H9 (cell line): Measurements from ENCODE around the gene SYNRG. TPM values are rescaled to one million over a fixed set of nuclear protein-coding genes. Genes with fewer than 3 reads are reported as not detected.

Experiments
- DNase-seq: peaks from one replicate; pipeline ENCODE4 v3.0.0-alpha.2; 2017
- H2AFZ ChIP-seq: one replicate; pipeline ENCODE4 v1.6.1; 2013; ENCODE audit warnings: mild to moderate bottlenecking, low read length, control low read depth, moderate library complexity
- H2AK5ac ChIP-seq: 2 replicates; pipeline ENCODE4 v1.6.1; 2013; ENCODE audit warnings: low read length, control low read depth, mixed read lengths; ENCODE audit not compliant: insufficient read length
- H2BK120ac ChIP-seq: one replicate; pipeline ENCODE4 v1.6.1; 2013; ENCODE audit warnings: low read depth, mild to moderate bottlenecking, low read length, control low read depth, inconsistent platforms; ENCODE audit not compliant: poor library complexity, severe bottlenecking
- H2BK12ac ChIP-seq: 2 replicates; pipeline ENCODE4 v1.6.1; 2013; ENCODE audit warnings: low read length, control low read depth, mixed read lengths, low read depth; ENCODE audit not compliant: insufficient read length
- H2BK15ac ChIP-seq: 2 replicates; pipeline ENCODE4 v1.6.1; 2013; ENCODE audit warnings: low read depth, low read length, control low read depth
- H2BK20ac ChIP-seq: one replicate; pipeline ENCODE4 v1.6.1; 2013; ENCODE audit warnings: low read depth, mild to moderate bottlenecking, low read length, control low read depth, inconsistent platforms; ENCODE audit not compliant: poor library complexity, severe bottlenecking
- H2BK5ac ChIP-seq: 2 replicates; pipeline ENCODE4 v1.6.1; 2013; ENCODE audit warnings: low read length, control low read depth, mixed read lengths; ENCODE audit not compliant: insufficient read length
- H3K14ac ChIP-seq: 2 replicates; pipeline ENCODE4 v1.6.1; 2013; ENCODE audit warnings: low read length, control low read depth; ENCODE audit not compliant: insufficient read depth
- H3K18ac ChIP-seq: 2 replicates; pipeline ENCODE4 v1.6.1; 2013; ENCODE audit warnings: low read depth, mild to moderate bottlenecking, mixed read lengths, low read length, control low read depth; ENCODE audit not compliant: insufficient read length
- H3K23ac ChIP-seq: 2 replicates; pipeline ENCODE4 v1.6.1; 2013; ENCODE audit warnings: low read length, control low read depth, mixed read lengths, low read depth; ENCODE audit not compliant: insufficient read length
- H3K23me2 ChIP-seq: 2 replicates; pipeline ENCODE4 v1.6.1; 2013; ENCODE audit warnings: low read depth, mild to moderate bottlenecking, mixed read lengths, low read length, control low read depth; ENCODE audit not compliant: insufficient read length, poor library complexity, severe bottlenecking
- H3K27ac ChIP-seq: 2 replicates; pipeline ENCODE4 v1.5.1; 2013; ENCODE audit warnings: low read length, control low read depth, mixed read lengths, low read depth; ENCODE audit not compliant: insufficient read length
- H3K27me3 ChIP-seq: 2 replicates; pipeline ENCODE4 v1.6.1; 2013; ENCODE audit warnings: low read length, control low read depth, inconsistent platforms; ENCODE audit not compliant: insufficient read depth
- H3K4ac ChIP-seq: 2 replicates; pipeline ENCODE4 v1.6.1; 2013; ENCODE audit warnings: low read depth, mild to moderate bottlenecking, control low read depth, inconsistent platforms, low read length, moderate library complexity
- H3K4me1 ChIP-seq: 2 replicates; pipeline ENCODE4 v1.6.1; 2013; ENCODE audit warnings: low read length, control low read depth, inconsistent platforms; ENCODE audit not compliant: insufficient read depth
- H3K4me2 ChIP-seq: 2 replicates; pipeline ENCODE4 v1.6.1; 2013; ENCODE audit warnings: low read length, control low read depth, mixed read lengths; ENCODE audit not compliant: insufficient read length, insufficient read depth
- H3K56ac ChIP-seq: 2 replicates; pipeline ENCODE4 v1.6.1; 2013; ENCODE audit warnings: low read depth, mild to moderate bottlenecking, mixed read lengths, low read length, control low read depth; ENCODE audit not compliant: insufficient read length
- H3K79me1 ChIP-seq: 2 replicates; pipeline ENCODE4 v1.6.1; 2013; ENCODE audit warnings: low read depth, mild to moderate bottlenecking, moderate library complexity, low read length, control low read depth, inconsistent platforms; ENCODE audit not compliant: insufficient read depth, poor library complexity, severe bottlenecking
- H3K79me2 ChIP-seq: 2 replicates; pipeline ENCODE4 v1.6.1; 2013; ENCODE audit warnings: low read length, control low read depth, inconsistent platforms; ENCODE audit not compliant: insufficient read depth
- H3K9ac ChIP-seq: 2 replicates; pipeline ENCODE4 v1.6.1; 2013; ENCODE audit warnings: low read length, control low read depth, mixed read lengths; ENCODE audit not compliant: insufficient read length; ENCODE audit errors: extremely low read depth
- H3K9me3 ChIP-seq: one replicate; pipeline ENCODE4 v1.6.1; 2013; ENCODE audit warnings: low read depth, low read length, inconsistent platforms; ENCODE audit not compliant: control insufficient read depth
- H3T11ph ChIP-seq: one replicate; pipeline ENCODE4 v1.6.1; 2013; ENCODE audit warnings: mild to moderate bottlenecking, low read length, control low read depth, inconsistent platforms
- H4K20me1 ChIP-seq: one replicate; pipeline ENCODE4 v1.6.1; 2013; ENCODE audit not compliant: control insufficient read depth, insufficient read length, insufficient read depth
- H4K5ac ChIP-seq: 2 replicates; pipeline ENCODE4 v1.6.1; 2013; ENCODE audit warnings: low read depth, mild to moderate bottlenecking, mixed read lengths, low read length, control low read depth; ENCODE audit not compliant: insufficient read length
- H4K8ac ChIP-seq: replicated peaks from 2 replicates; pipeline ENCODE4 v1.6.1; 2013; ENCODE audit warnings: low read length, control low read depth, mixed read lengths, low read depth; ENCODE audit not compliant: insufficient read length
- H4K91ac ChIP-seq: 2 replicates; pipeline ENCODE4 v1.6.1; 2013; ENCODE audit warnings: low read depth, mild to moderate bottlenecking, moderate library complexity, mixed read lengths, low read length, control low read depth; ENCODE audit not compliant: insufficient read length
- H3K27ac Mint-ChIP-seq, 3 experiments: 2 replicates in 2 of 3; 3 replicates in 1 of 3; pipeline ENCODE4 v1.8.0; 2020 to 2021; ENCODE audit warnings: mixed read lengths in 3 of 3, mild to moderate bottlenecking in 1 of 3, moderate library complexity in 1 of 3
- H3K27me3 Mint-ChIP-seq: 2 replicates; pipeline ENCODE4 v1.8.0; 2021; ENCODE audit warnings: low read depth, mild to moderate bottlenecking, moderate library complexity, mixed read lengths
- H3K36me3 Mint-ChIP-seq, 3 experiments: 2 replicates in 2 of 3; 3 replicates in 1 of 3; pipeline ENCODE4 v1.8.0; 2020 to 2021; ENCODE audit warnings: low read depth in 3 of 3, mixed read lengths in 3 of 3; ENCODE audit not compliant: insufficient read depth in 1 of 3
- H3K4me1 Mint-ChIP-seq, 2 experiments: 2 replicates each; pipeline ENCODE4 v1.8.0; 2020; ENCODE audit warnings: mixed read lengths in 2 of 2
- H3K4me3 Mint-ChIP-seq, 2 experiments: 2 replicates in 1 of 2; 3 replicates in 1 of 2; pipeline ENCODE4 v1.8.0; 2020 to 2021; ENCODE audit warnings: mild to moderate bottlenecking in 2 of 2, mixed read lengths in 2 of 2, moderate library complexity in 1 of 2
- H3K9me3 Mint-ChIP-seq, 2 experiments: 2 replicates in 1 of 2; 3 replicates in 1 of 2; pipeline ENCODE4 v1.8.0; 2020; ENCODE audit warnings: mild to moderate bottlenecking in 2 of 2, mixed read lengths in 2 of 2, moderate library complexity in 1 of 2
- CTCF ChIP-seq: fragments of 200-600 bp; sonication (generic); conservative IDR thresholded peaks from 3 replicates; pipeline ENCODE4 v1.8.0; 2021; ENCODE audit warnings: antibody characterized with exemption, mild to moderate bottlenecking
- total RNA-seq: library from RNA; stranded (reverse); gene quantifications from 2 replicates; pipeline ENCODE4 v1.2.1, GENCODE V29; 2021

The SYNRG gene
- total RNA-seq, 1 experiment from 2014 or later, result 30.5 TPM

- Histone ChIP-seq H3K27me3 (no peaks in the 10 kb centered on the region), H3K18ac (no peak overlapping the region), H2BK15ac (no peak overlapping the region), H3K23ac (no peak overlapping the region), H4K8ac (no peak overlapping the region), H3K9me3 (no peaks in the 10 kb centered on the region), H3K4me2 (no peak overlapping the region), H2BK12ac (no peak overlapping the region), H2BK20ac (no peak overlapping the region), H3K56ac (no peak overlapping the region), H2AFZ (no peak overlapping the region), H2BK120ac (no peak overlapping the region), H3K79me2 (peaks cover 9% of the 10 kb centered on the region; the same call in 1 of the 2 replicates), H3K4me1 (no peaks in the 10 kb centered on the region), H4K20me1 (no peaks in the 10 kb centered on the region), H4K91ac (no peak overlapping the region), H2BK5ac (no peak overlapping the region), H3K79me1 (peaks cover 2% of the 10 kb centered on the region), H3T11ph (no peak overlapping the region), H3K4ac (no peak overlapping the region), H3K23me2 (no peaks in the 10 kb centered on the region), H4K5ac (no peak overlapping the region), H3K27ac (no peak overlapping the region), H3K14ac (no peak overlapping the region), H3K9ac (no peak overlapping the region), H2AK5ac (no peak overlapping the region)
- H3K36me3 Mint-ChIP-seq, result peaks cover 26 to 64% (median 63%) of the 10 kb centered on the region in 3 experiments; a peak in 6 of 7 replicates
- no peak for TF ChIP-seq CTCF
- no peak overlapping the region; a peak in 1 of 7 replicates for H3K27ac Mint-ChIP-seq
- H3K4me3 Mint-ChIP-seq, result no peak overlapping the region
- DNase-seq, result no peak
- no peaks in the 10 kb centered on the region for H3K9me3 Mint-ChIP-seq
- peaks cover 11% of the 10 kb centered on the region for H3K27me3 Mint-ChIP-seq
- peaks cover 9 to 12% of the 10 kb centered on the region in 2 experiments for H3K4me1 Mint-ChIP-seq
Measured at GRCh38 chr17:37640015-37640414, 30.8 kb upstream of the SYNRG start.
